ENCODE results near the gene TK2. TPM values are rescaled to one million over a fixed set of nuclear protein-coding genes. Genes with fewer than 3 reads are reported as not detected.
"Not testable (repeated sequence)": the region's sequence is repeated elsewhere in the genome, so short reads cannot be mapped to it uniquely, and the experiment has no call there.

The TK2 gene
- polyA plus RNA-seq, 6 donors from 2014 or later = 1.8 to 5.9 (median 3.8) TPM

GRCh38 chr16:66473654-66474519 lies 76.0 kb downstream of the TK2 start:
- no peak for ATAC-seq (ENCODE audit: low read depth in 2 of 2)
- no peak overlapping the region for H3K27ac Mint-ChIP-seq
- H3K27me3 Mint-ChIP-seq = peaks cover 13 to 38% (median 36%) of the 10 kb centered on the region in 3 donors
- peaks cover 21 to 26% (median 25%) of the 10 kb centered on the region in 3 donors for H3K4me1 Mint-ChIP-seq
- no peak for DNase-seq
- no peak overlapping the region for H3K4me3 Mint-ChIP-seq
- no peaks in the 10 kb centered on the region for H3K9me3 Mint-ChIP-seq
- H3K36me3 Mint-ChIP-seq = no peaks in the 10 kb centered on the region

- Mint-ChIP-seq H3K27ac (no peak overlapping the region), H3K36me3 (no peaks in the 10 kb centered on the region), H3K27me3 (peaks cover 10 to 45% (median 44%) of the 10 kb centered on the region in 3 donors), H3K4me1 (peaks cover 16 to 21% (median 19%) of the 10 kb centered on the region in 3 donors), H3K9me3 (peaks cover 0 to 1% (median 0%) of the 10 kb centered on the region in 7 donors), H3K4me3 (no peak overlapping the region)
- DNase-seq (no peak), ATAC-seq (ENCODE audit: low read depth in 2 of 2) (no peak)
Measured at GRCh38 chr16:66473051-66473571, 76.8 kb downstream of the TK2 start.

GRCh38 chr16:66471716-66472393 lies 78.1 kb downstream of the TK2 start:
- Mint-ChIP-seq H3K4me3 (no peak overlapping the region), H3K9me3 (peaks cover 0 to 1% (median 0%) of the 10 kb centered on the region in 7 donors), H3K4me1 (peaks cover 10 to 21% (median 19%) of the 10 kb centered on the region in 3 donors), H3K36me3 (no peaks in the 10 kb centered on the region), H3K27me3 (peaks cover 17 to 49% (median 49%) of the 10 kb centered on the region in 3 donors), H3K27ac (no peak overlapping the region)
- no peak for ATAC-seq (ENCODE audit: low read depth in 2 of 2)
- DNase-seq = no peak

- ATAC-seq (ENCODE audit: low read depth in 2 of 2) = no peak
- H3K27ac Mint-ChIP-seq = no peak overlapping the region
- H3K36me3 Mint-ChIP-seq = no peaks in the 10 kb centered on the region
- peaks cover 10 to 21% (median 19%) of the 10 kb centered on the region in 3 donors for H3K4me1 Mint-ChIP-seq
- no peak overlapping the region for H3K4me3 Mint-ChIP-seq
- H3K9me3 Mint-ChIP-seq = peaks cover 0 to 5% (median 2%) of the 10 kb centered on the region in 7 donors
- no peak for DNase-seq
- peaks cover 20 to 55% (median 53%) of the 10 kb centered on the region in 3 donors for H3K27me3 Mint-ChIP-seq
Measured at GRCh38 chr16:66471264-66471663, 78.7 kb downstream of the TK2 start.

- DNase-seq (no peak), ATAC-seq (ENCODE audit: low read depth in 2 of 2) (no peak)
- Mint-ChIP-seq H3K4me3 (peak overlapping the region in 1 of 8 donors; percentile 12), H3K9me3 (peaks cover 0 to 7% (median 3%) of the 10 kb centered on the region in 7 donors), H3K27me3 (peaks cover 22 to 58% (median 57%) of the 10 kb centered on the region in 3 donors), H3K27ac (peak overlapping the region in 2 of 6 donors; percentile 22 to 87), H3K36me3 (no peaks in the 10 kb centered on the region), H3K4me1 (peaks cover 10 to 21% (median 19%) of the 10 kb centered on the region in 3 donors)
Measured at GRCh38 chr16:66470556-66470955, 79.4 kb downstream of the TK2 start.

- Mint-ChIP-seq H3K36me3 (no peaks in the 10 kb centered on the region), H3K27ac (peak overlapping the region in 2 of 6 donors; percentile 22 to 87), H3K27me3 (peaks cover 22 to 63% (median 57%) of the 10 kb centered on the region in 3 donors), H3K4me3 (peak overlapping the region in 1 of 8 donors; percentile 12), H3K4me1 (peaks cover 9 to 18% (median 14%) of the 10 kb centered on the region in 3 donors), H3K9me3 (peaks cover 0 to 7% (median 3%) of the 10 kb centered on the region in 7 donors)
- no peak for DNase-seq
- ATAC-seq (ENCODE audit: low read depth in 2 of 2) = no peak
Measured at GRCh38 chr16:66469947-66470546, 79.9 kb downstream of the TK2 start.

GRCh38 chr16:66469291-66469946 lies 80.5 kb downstream of the TK2 start:
- no peak for DNase-seq
- Mint-ChIP-seq H3K4me3 (no peak overlapping the region), H3K9me3 (peaks cover 0 to 7% (median 3%) of the 10 kb centered on the region in 7 donors), H3K4me1 (peaks cover 3 to 11% (median 8%) of the 10 kb centered on the region in 3 donors), H3K36me3 (no peaks in the 10 kb centered on the region), H3K27me3 (peaks cover 22 to 66% (median 57%) of the 10 kb centered on the region in 3 donors), H3K27ac (no peak overlapping the region)
- no peak for ATAC-seq (ENCODE audit: low read depth in 2 of 2)

- peaks cover 29 to 74% (median 67%) of the 10 kb centered on the region in 3 donors for H3K27me3 Mint-ChIP-seq
- no peak overlapping the region for H3K4me3 Mint-ChIP-seq
- H3K4me1 Mint-ChIP-seq = peaks cover 0 to 4% (median 0%) of the 10 kb centered on the region in 3 donors
- H3K36me3 Mint-ChIP-seq = no peaks in the 10 kb centered on the region
- no peak for ATAC-seq (ENCODE audit: low read depth in 2 of 2)
- DNase-seq = no peak
- H3K27ac Mint-ChIP-seq = no peak overlapping the region
- H3K9me3 Mint-ChIP-seq = peaks cover 0 to 7% (median 4%) of the 10 kb centered on the region in 7 donors
Measured at GRCh38 chr16:66468321-66468965, 81.5 kb downstream of the TK2 start.

GRCh38 chr16:66467611-66468010 lies 82.3 kb downstream of the TK2 start:
- no peak for DNase-seq
- Mint-ChIP-seq H3K27ac (no peak overlapping the region), H3K27me3 (peaks cover 34 to 82% (median 75%) of the 10 kb centered on the region in 3 donors)

GRCh38 chr16:66466636-66467035 lies 83.3 kb downstream of the TK2 start:
- not testable (repeated sequence) for H3K36me3 Mint-ChIP-seq, H3K9me3 Mint-ChIP-seq
- peaks cover 39 to 86% (median 76%) of the 10 kb centered on the region in 3 donors for H3K27me3 Mint-ChIP-seq

More at GRCh38 chr16:66467611-66468010, 82.3 kb downstream of the TK2 start:
- peaks cover 0 to 7% (median 4%) of the 10 kb centered on the region in 7 donors for H3K9me3 Mint-ChIP-seq
- peak overlapping the region in 1 of 8 donors; percentile 66 for H3K4me3 Mint-ChIP-seq
- ATAC-seq (ENCODE audit: low read depth in 2 of 2) = no peak
- H3K36me3 Mint-ChIP-seq = no peaks in the 10 kb centered on the region
- peaks cover 0 to 4% (median 0%) of the 10 kb centered on the region in 3 donors for H3K4me1 Mint-ChIP-seq

GRCh38 chr16:66465946-66466345 lies 84.0 kb downstream of the TK2 start:
- not testable (repeated sequence) for H3K27ac Mint-ChIP-seq; H3K9me3 Mint-ChIP-seq; H3K36me3 Mint-ChIP-seq; ATAC-seq (ENCODE audit: low read depth in 2 of 2); H3K4me3 Mint-ChIP-seq; DNase-seq; H3K4me1 Mint-ChIP-seq
- H3K27me3 Mint-ChIP-seq = peaks cover 42 to 88% (median 80%) of the 10 kb centered on the region in 3 donors

More at GRCh38 chr16:66466636-66467035, 83.3 kb downstream of the TK2 start:
- ATAC-seq (ENCODE audit: low read depth in 2 of 2); H3K4me1 Mint-ChIP-seq; H3K27ac Mint-ChIP-seq; DNase-seq: not testable (repeated sequence)
- H3K4me3 Mint-ChIP-seq = peak overlapping the region in 1 of 8 donors; percentile 63

GRCh38 chr16:66462912-66463311 lies 87.0 kb downstream of the TK2 start:
- ATAC-seq (ENCODE audit: low read depth in 2 of 2) (no peak), DNase-seq (no peak)
- Mint-ChIP-seq H3K27me3 (peaks cover 53 to 91% (median 83%) of the 10 kb centered on the region in 3 donors), H3K4me3 (no peak overlapping the region), H3K9me3 (peaks cover 0 to 7% (median 3%) of the 10 kb centered on the region in 7 donors), H3K36me3 (no peaks in the 10 kb centered on the region), H3K27ac (peak overlapping the region in 1 of 6 donors; percentile 33), H3K4me1 (no peaks in the 10 kb centered on the region)
